H9 (cell line): Measurements from ENCODE around the gene FKBP8. TPM values are rescaled to one million over a fixed set of nuclear protein-coding genes. Genes with fewer than 3 reads are reported as not detected.

ENCODE experiments used
- DNase-seq: peaks from one replicate; pipeline ENCODE4 v3.0.0-alpha.2; 2017
- H2AFZ ChIP-seq: one replicate; pipeline ENCODE4 v1.6.1; 2013; ENCODE audit warnings: mild to moderate bottlenecking, low read length, control low read depth, moderate library complexity
- H2AK5ac ChIP-seq: 2 replicates; pipeline ENCODE4 v1.6.1; 2013; ENCODE audit warnings: low read length, control low read depth, mixed read lengths; ENCODE audit not compliant: insufficient read length
- H2BK120ac ChIP-seq: one replicate; pipeline ENCODE4 v1.6.1; 2013; ENCODE audit warnings: low read depth, mild to moderate bottlenecking, low read length, control low read depth, inconsistent platforms; ENCODE audit not compliant: poor library complexity, severe bottlenecking
- H2BK12ac ChIP-seq: 2 replicates; pipeline ENCODE4 v1.6.1; 2013; ENCODE audit warnings: low read length, control low read depth, mixed read lengths, low read depth; ENCODE audit not compliant: insufficient read length
- H2BK15ac ChIP-seq: 2 replicates; pipeline ENCODE4 v1.6.1; 2013; ENCODE audit warnings: low read depth, low read length, control low read depth
- H2BK20ac ChIP-seq: one replicate; pipeline ENCODE4 v1.6.1; 2013; ENCODE audit warnings: low read depth, mild to moderate bottlenecking, low read length, control low read depth, inconsistent platforms; ENCODE audit not compliant: poor library complexity, severe bottlenecking
- H2BK5ac ChIP-seq: 2 replicates; pipeline ENCODE4 v1.6.1; 2013; ENCODE audit warnings: low read length, control low read depth, mixed read lengths; ENCODE audit not compliant: insufficient read length
- H3K14ac ChIP-seq: 2 replicates; pipeline ENCODE4 v1.6.1; 2013; ENCODE audit warnings: low read length, control low read depth; ENCODE audit not compliant: insufficient read depth
- H3K18ac ChIP-seq: 2 replicates; pipeline ENCODE4 v1.6.1; 2013; ENCODE audit warnings: low read depth, mild to moderate bottlenecking, mixed read lengths, low read length, control low read depth; ENCODE audit not compliant: insufficient read length
- H3K23ac ChIP-seq: 2 replicates; pipeline ENCODE4 v1.6.1; 2013; ENCODE audit warnings: low read length, control low read depth, mixed read lengths, low read depth; ENCODE audit not compliant: insufficient read length
- H3K23me2 ChIP-seq: 2 replicates; pipeline ENCODE4 v1.6.1; 2013; ENCODE audit warnings: low read depth, mild to moderate bottlenecking, mixed read lengths, low read length, control low read depth; ENCODE audit not compliant: insufficient read length, poor library complexity, severe bottlenecking
- H3K27ac ChIP-seq: 2 replicates; pipeline ENCODE4 v1.5.1; 2013; ENCODE audit warnings: low read length, control low read depth, mixed read lengths, low read depth; ENCODE audit not compliant: insufficient read length
- H3K27me3 ChIP-seq: 2 replicates; pipeline ENCODE4 v1.6.1; 2013; ENCODE audit warnings: low read length, control low read depth, inconsistent platforms; ENCODE audit not compliant: insufficient read depth
- H3K4ac ChIP-seq: 2 replicates; pipeline ENCODE4 v1.6.1; 2013; ENCODE audit warnings: low read depth, mild to moderate bottlenecking, control low read depth, inconsistent platforms, low read length, moderate library complexity
- H3K4me1 ChIP-seq: 2 replicates; pipeline ENCODE4 v1.6.1; 2013; ENCODE audit warnings: low read length, control low read depth, inconsistent platforms; ENCODE audit not compliant: insufficient read depth
- H3K4me2 ChIP-seq: 2 replicates; pipeline ENCODE4 v1.6.1; 2013; ENCODE audit warnings: low read length, control low read depth, mixed read lengths; ENCODE audit not compliant: insufficient read length, insufficient read depth
- H3K56ac ChIP-seq: 2 replicates; pipeline ENCODE4 v1.6.1; 2013; ENCODE audit warnings: low read depth, mild to moderate bottlenecking, mixed read lengths, low read length, control low read depth; ENCODE audit not compliant: insufficient read length
- H3K79me1 ChIP-seq: 2 replicates; pipeline ENCODE4 v1.6.1; 2013; ENCODE audit warnings: low read depth, mild to moderate bottlenecking, moderate library complexity, low read length, control low read depth, inconsistent platforms; ENCODE audit not compliant: insufficient read depth, poor library complexity, severe bottlenecking
- H3K79me2 ChIP-seq: 2 replicates; pipeline ENCODE4 v1.6.1; 2013; ENCODE audit warnings: low read length, control low read depth, inconsistent platforms; ENCODE audit not compliant: insufficient read depth
- H3K9ac ChIP-seq: 2 replicates; pipeline ENCODE4 v1.6.1; 2013; ENCODE audit warnings: low read length, control low read depth, mixed read lengths; ENCODE audit not compliant: insufficient read length; ENCODE audit errors: extremely low read depth
- H3K9me3 ChIP-seq: one replicate; pipeline ENCODE4 v1.6.1; 2013; ENCODE audit warnings: low read depth, low read length, inconsistent platforms; ENCODE audit not compliant: control insufficient read depth
- H3T11ph ChIP-seq: one replicate; pipeline ENCODE4 v1.6.1; 2013; ENCODE audit warnings: mild to moderate bottlenecking, low read length, control low read depth, inconsistent platforms
- H4K20me1 ChIP-seq: one replicate; pipeline ENCODE4 v1.6.1; 2013; ENCODE audit not compliant: control insufficient read depth, insufficient read length, insufficient read depth
- H4K5ac ChIP-seq: 2 replicates; pipeline ENCODE4 v1.6.1; 2013; ENCODE audit warnings: low read depth, mild to moderate bottlenecking, mixed read lengths, low read length, control low read depth; ENCODE audit not compliant: insufficient read length
- H4K8ac ChIP-seq: replicated peaks from 2 replicates; pipeline ENCODE4 v1.6.1; 2013; ENCODE audit warnings: low read length, control low read depth, mixed read lengths, low read depth; ENCODE audit not compliant: insufficient read length
- H4K91ac ChIP-seq: 2 replicates; pipeline ENCODE4 v1.6.1; 2013; ENCODE audit warnings: low read depth, mild to moderate bottlenecking, moderate library complexity, mixed read lengths, low read length, control low read depth; ENCODE audit not compliant: insufficient read length
- H3K27ac Mint-ChIP-seq, 3 experiments: 2 replicates in 2 of 3; 3 replicates in 1 of 3; pipeline ENCODE4 v1.8.0; 2020 to 2021; ENCODE audit warnings: mixed read lengths in 3 of 3, mild to moderate bottlenecking in 1 of 3, moderate library complexity in 1 of 3
- H3K27me3 Mint-ChIP-seq: 2 replicates; pipeline ENCODE4 v1.8.0; 2021; ENCODE audit warnings: low read depth, mild to moderate bottlenecking, moderate library complexity, mixed read lengths
- H3K36me3 Mint-ChIP-seq, 3 experiments: 2 replicates in 2 of 3; 3 replicates in 1 of 3; pipeline ENCODE4 v1.8.0; 2020 to 2021; ENCODE audit warnings: low read depth in 3 of 3, mixed read lengths in 3 of 3; ENCODE audit not compliant: insufficient read depth in 1 of 3
- H3K4me1 Mint-ChIP-seq, 2 experiments: 2 replicates each; pipeline ENCODE4 v1.8.0; 2020; ENCODE audit warnings: mixed read lengths in 2 of 2
- H3K4me3 Mint-ChIP-seq, 2 experiments: 2 replicates in 1 of 2; 3 replicates in 1 of 2; pipeline ENCODE4 v1.8.0; 2020 to 2021; ENCODE audit warnings: mild to moderate bottlenecking in 2 of 2, mixed read lengths in 2 of 2, moderate library complexity in 1 of 2
- H3K9me3 Mint-ChIP-seq, 2 experiments: 2 replicates in 1 of 2; 3 replicates in 1 of 2; pipeline ENCODE4 v1.8.0; 2020; ENCODE audit warnings: mild to moderate bottlenecking in 2 of 2, mixed read lengths in 2 of 2, moderate library complexity in 1 of 2
- CTCF ChIP-seq: fragments of 200-600 bp; sonication (generic); conservative IDR thresholded peaks from 3 replicates; pipeline ENCODE4 v1.8.0; 2021; ENCODE audit warnings: antibody characterized with exemption, mild to moderate bottlenecking
- WGBS: extraction: QIAGEN DNeasy Blood & Tissue Kit; methylation state at CpG from one replicate; pipeline ENCODE4 v1.1.7; 2013; ENCODE audit warnings: missing lambda C conversion rate, low lambda C conversion rate, mixed read lengths; ENCODE audit not compliant: insufficient read length; ENCODE audit errors: extremely low coverage; 5-methylcytosine and 5-hydroxymethylcytosine counted together
- total RNA-seq: library from RNA; stranded (reverse); gene quantifications from 2 replicates; pipeline ENCODE4 v1.2.1, GENCODE V29; 2021

The FKBP8 gene
- total RNA-seq, 1 experiment from 2014 or later: 308 TPM

- no peak overlapping the region; the same call in 1 of the 2 replicates for H3K14ac ChIP-seq
- H3K23me2 ChIP-seq: no peaks in the 10 kb centered on the region
- peaks cover 8 to 10% of the 10 kb centered on the region in 2 experiments for H3K4me1 Mint-ChIP-seq
- no peak overlapping the region for H3K18ac ChIP-seq
- H2AFZ ChIP-seq: no peak overlapping the region
- H2AK5ac ChIP-seq: no peak overlapping the region
- H3K27me3 Mint-ChIP-seq: no peaks in the 10 kb centered on the region; the same call in 1 of the 2 replicates
- no peak overlapping the region for H3T11ph ChIP-seq
- no peaks in the 10 kb centered on the region; the same call in 1 of the 2 replicates for H3K79me2 ChIP-seq
- no peaks in the 10 kb centered on the region; a peak in 1 of 7 replicates for H3K36me3 Mint-ChIP-seq
- H3K56ac ChIP-seq: no peak overlapping the region
- no peak for DNase-seq
- peaks cover 3% of the 10 kb centered on the region for H3K79me1 ChIP-seq
- no peak overlapping the region for H4K91ac ChIP-seq
- H3K27me3 ChIP-seq: no peaks in the 10 kb centered on the region
- no peak for TF ChIP-seq CTCF
- H3K27ac Mint-ChIP-seq: peak overlapping the region in 1 of 3 experiments; percentile 95; a peak in 3 of 7 replicates
- H3K27ac ChIP-seq: no peak overlapping the region
- no peak overlapping the region for H3K9ac ChIP-seq
- no peaks in the 10 kb centered on the region for H3K4me1 ChIP-seq
- no peak overlapping the region for H2BK120ac ChIP-seq
- no peak overlapping the region for H3K4ac ChIP-seq
- H4K8ac ChIP-seq: no peak overlapping the region
- H4K5ac ChIP-seq: no peak overlapping the region
- H2BK20ac ChIP-seq: no peak overlapping the region
- H2BK15ac ChIP-seq: no peak overlapping the region
- no peak overlapping the region for H3K4me2 ChIP-seq
- no peak overlapping the region for H2BK12ac ChIP-seq
- no peaks in the 10 kb centered on the region for H3K9me3 ChIP-seq
- H4K20me1 ChIP-seq: peaks cover 3% of the 10 kb centered on the region
- no CpG with 5 or more reads among the region's 17 CpGs for WGBS
- H2BK5ac ChIP-seq: no peak overlapping the region
- H3K9me3 Mint-ChIP-seq: no peaks in the 10 kb centered on the region
- H3K4me3 Mint-ChIP-seq: no peak overlapping the region
- no peak overlapping the region for H3K23ac ChIP-seq
These were observed 40.6 kb downstream of the FKBP8 start for GRCh38 chr19:18502638-18503294.
